ENCODE data around the gene DEXI.
A peak's percentile ranks its signal among the peaks of the same experiment; 100 is the strongest.

Gene DEXI

GRCh38 chr16:10918294-10919002 is 23.8 kb downstream of the DEXI start:
- H3K4me3 ChIP-seq (ENCODE audit: low read depth, low read length): no peak overlapping the region

GRCh38 chr16:10916534-10916933 is 25.7 kb downstream of the DEXI start:
- no peak for DNase-seq
- no peaks in the 10 kb centered on the region for H3K36me3 ChIP-seq
- TF ChIP-seq CTCF (IDR thresholded peaks at IDR 0.05; ENCODE audit: low read depth, low read length): no peak
- H3K4me3 ChIP-seq (ENCODE audit: low read depth, low read length): no peak overlapping the region
- H3K27me3 ChIP-seq: no peaks in the 10 kb centered on the region
- no peaks in the 10 kb centered on the region for H3K9me3 ChIP-seq
- no peaks in the 10 kb centered on the region for H3K4me1 ChIP-seq

More at GRCh38 chr16:10918294-10919002, 23.8 kb downstream of the DEXI start:
- DNase-seq: peak; percentile 92
- Histone ChIP-seq H3K4me1 (no peaks in the 10 kb centered on the region), H3K36me3 (no peaks in the 10 kb centered on the region), H3K9me3 (no peaks in the 10 kb centered on the region), H3K27me3 (no peaks in the 10 kb centered on the region)
- peak; percentile 99 for TF ChIP-seq CTCF (IDR thresholded peaks at IDR 0.05; ENCODE audit: low read depth, low read length)

GRCh38 chr16:10911267-10911666 is 31.0 kb downstream of the DEXI start:
- no peaks in the 10 kb centered on the region for H3K9me3 ChIP-seq
- DNase-seq: no peak
- no peaks in the 10 kb centered on the region for H3K27me3 ChIP-seq
- TF ChIP-seq CTCF (IDR thresholded peaks at IDR 0.05; ENCODE audit: low read depth, low read length): no peak
- no peaks in the 10 kb centered on the region for H3K4me1 ChIP-seq
- no peak overlapping the region for H3K4me3 ChIP-seq (ENCODE audit: low read depth, low read length)
- no peaks in the 10 kb centered on the region for H3K36me3 ChIP-seq

- no peak for TF ChIP-seq CTCF (IDR thresholded peaks at IDR 0.05; ENCODE audit: low read depth, low read length)
- no peaks in the 10 kb centered on the region for H3K4me1 ChIP-seq
- H3K4me3 ChIP-seq (ENCODE audit: low read depth, low read length): no peak overlapping the region
- H3K27me3 ChIP-seq: no peaks in the 10 kb centered on the region
- H3K9me3 ChIP-seq: no peaks in the 10 kb centered on the region; the same call in 1 of the 2 replicates
- DNase-seq: no peak
- H3K36me3 ChIP-seq: no peaks in the 10 kb centered on the region
Measured at GRCh38 chr16:10907757-10908045, 34.6 kb downstream of the DEXI start.

GRCh38 chr16:10906914-10907756 is 35.1 kb downstream of the DEXI start:
- H3K4me1 ChIP-seq: no peaks in the 10 kb centered on the region
- no peak for TF ChIP-seq CTCF (IDR thresholded peaks at IDR 0.05; ENCODE audit: low read depth, low read length)
- no peak overlapping the region for H3K4me3 ChIP-seq (ENCODE audit: low read depth, low read length)
- no peak for DNase-seq
- H3K9me3 ChIP-seq: no peaks in the 10 kb centered on the region; the same call in 1 of the 2 replicates
- no peaks in the 10 kb centered on the region for H3K36me3 ChIP-seq
- no peaks in the 10 kb centered on the region for H3K27me3 ChIP-seq

- Histone ChIP-seq H3K27me3 (no peaks in the 10 kb centered on the region), H3K4me1 (no peaks in the 10 kb centered on the region), H3K36me3 (no peaks in the 10 kb centered on the region), H3K9me3 (no peaks in the 10 kb centered on the region; the same call in 1 of the 2 replicates), H3K4me3 (ENCODE audit: low read depth, low read length) (no peak overlapping the region)
- DNase-seq: no peak
- no peak for TF ChIP-seq CTCF (IDR thresholded peaks at IDR 0.05; ENCODE audit: low read depth, low read length)
Measured at GRCh38 chr16:10906482-10906881, 35.8 kb downstream of the DEXI start.
